GM21619 (cell line): ENCODE data around the gene DOCK3.

Experiments
- ATAC-seq: cut with Tn5 transposase; IDR thresholded peaks from one replicate; pipeline ENCODE4 v1.9.1; 2021; ENCODE audit not compliant: unreplicated experiment

DOCK3 gene

DNA sequence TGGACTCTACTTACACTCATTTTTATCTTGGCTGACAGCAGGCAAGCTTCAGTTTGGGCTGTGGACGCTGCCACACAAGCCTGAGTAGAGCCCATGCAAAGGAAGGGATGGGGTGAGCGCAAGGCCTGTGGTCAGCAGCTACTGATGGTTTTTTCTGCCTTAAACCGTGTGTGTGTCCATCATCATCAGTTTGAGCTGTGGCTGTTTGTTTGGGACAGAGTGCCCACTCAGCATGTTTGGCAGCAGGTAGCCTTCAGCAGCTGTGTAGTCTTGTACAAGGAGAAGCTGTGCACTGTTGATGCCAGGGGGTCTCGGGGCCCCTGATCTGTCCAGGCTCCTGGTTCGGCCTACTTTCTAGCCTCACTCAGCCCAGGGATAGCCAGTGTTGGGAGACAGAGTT lies 719.8 kb downstream of the DOCK3 start:
- no peak for ATAC-seq

DNA sequence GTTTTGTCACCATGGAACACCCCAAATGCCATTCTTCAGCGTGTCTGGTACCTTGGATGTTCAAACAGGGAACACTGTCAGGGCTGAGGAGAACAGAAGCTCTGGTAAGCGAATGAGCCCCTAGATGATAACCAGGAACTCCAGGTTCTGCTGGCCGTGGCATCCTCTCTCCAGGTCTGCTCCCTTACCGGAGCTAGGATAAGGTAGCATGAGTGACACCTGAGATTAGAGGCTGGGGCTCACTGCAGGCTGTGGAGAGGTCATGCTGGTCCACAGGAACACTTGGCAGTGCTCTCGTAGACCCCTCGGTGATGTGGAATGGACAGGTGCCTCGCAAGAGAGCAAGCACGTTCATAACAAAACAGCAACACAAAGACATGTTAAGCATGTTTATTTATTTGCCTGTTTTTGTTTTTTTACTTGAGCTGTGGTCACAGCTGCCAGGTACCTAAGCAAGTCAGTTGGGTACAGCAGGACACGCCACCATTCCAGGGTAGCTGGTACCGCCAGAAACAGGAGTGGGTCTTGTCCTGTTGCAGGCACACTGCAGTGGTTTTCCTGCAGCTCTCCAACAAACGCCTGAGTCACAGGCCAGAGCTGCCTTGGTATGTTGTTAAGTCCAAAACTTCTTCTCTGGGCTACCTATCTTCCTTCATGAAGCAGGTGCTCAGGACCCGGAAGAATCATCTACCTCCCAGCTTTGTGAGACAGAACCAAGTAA lies 720.9 kb downstream of the DOCK3 start:
- ATAC-seq = no peak

DNA sequence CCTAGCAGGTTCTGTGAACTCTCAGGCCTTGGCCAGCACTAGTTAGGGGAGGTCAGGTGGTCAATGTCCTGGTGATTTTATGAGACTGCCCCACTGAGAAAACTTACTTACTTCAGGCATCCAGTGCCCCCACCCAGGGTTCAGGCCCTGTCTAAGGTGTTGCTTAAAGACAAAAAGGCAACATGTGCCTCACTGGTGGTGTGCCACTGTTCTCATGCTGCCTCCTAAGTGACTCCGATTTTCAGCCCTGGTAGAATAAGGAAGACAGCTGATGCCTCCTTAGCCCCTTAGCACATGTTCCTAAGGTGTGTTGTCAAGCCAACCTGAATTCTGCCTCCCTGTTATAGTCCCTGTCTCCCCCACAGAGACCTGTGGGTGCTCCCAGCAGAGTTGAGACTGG lies 721.7 kb downstream of the DOCK3 start:
- no peak for ATAC-seq

DNA sequence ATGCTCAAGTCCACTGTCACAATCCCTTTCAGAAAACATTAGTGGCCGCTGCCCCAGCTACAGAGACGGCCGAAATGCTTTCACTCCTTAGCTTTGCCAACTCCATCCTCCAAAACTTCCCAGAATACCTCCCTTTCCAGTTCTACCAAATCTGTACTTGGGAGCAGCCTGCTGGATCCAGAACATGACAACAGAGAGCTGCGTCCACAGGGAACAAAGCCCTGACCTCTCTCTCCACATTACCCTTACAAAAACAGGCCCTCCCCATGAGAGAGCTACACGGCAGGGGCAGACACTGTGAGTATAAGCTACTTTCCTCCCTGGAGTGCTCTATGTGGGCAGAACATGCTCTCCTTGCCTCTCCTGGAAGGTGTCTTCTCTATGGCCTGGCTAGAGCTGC lies 722.7 kb downstream of the DOCK3 start:
- no peak for ATAC-seq

DNA sequence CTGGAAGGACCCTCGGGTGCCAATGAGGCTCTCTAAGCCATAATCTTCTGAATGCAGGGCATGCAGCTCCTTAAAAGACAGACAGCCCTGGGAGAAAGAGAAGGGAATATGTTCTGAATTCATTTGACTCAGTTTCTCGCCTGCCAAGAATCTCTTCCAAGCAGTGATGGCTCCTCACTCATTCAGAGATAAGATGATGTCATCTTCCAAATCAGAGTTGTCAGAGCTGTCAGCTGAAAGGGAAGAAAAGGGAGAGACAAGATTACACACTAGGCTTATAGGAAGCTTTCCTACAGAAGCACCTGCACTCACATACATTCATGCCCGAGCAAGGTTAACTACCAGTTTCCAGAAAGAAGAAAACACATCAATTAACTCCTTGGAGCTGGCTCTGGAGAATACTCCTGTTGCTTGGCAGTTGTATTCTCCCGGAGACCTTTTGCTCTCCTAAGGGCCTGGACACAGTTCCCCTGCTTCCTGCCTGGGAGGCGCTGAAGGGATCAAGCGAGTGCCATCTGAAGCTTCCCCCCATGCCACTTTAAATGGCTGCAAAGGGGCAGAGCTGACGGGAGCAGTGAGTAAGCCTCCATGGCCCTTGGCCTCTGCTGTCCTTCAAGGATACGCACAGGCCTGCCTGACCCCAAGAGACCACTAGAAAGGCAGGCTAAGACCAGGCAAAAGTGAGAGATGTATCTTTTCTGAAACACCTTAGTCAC lies 724.0 kb downstream of the DOCK3 start:
- no peak for ATAC-seq

DNA sequence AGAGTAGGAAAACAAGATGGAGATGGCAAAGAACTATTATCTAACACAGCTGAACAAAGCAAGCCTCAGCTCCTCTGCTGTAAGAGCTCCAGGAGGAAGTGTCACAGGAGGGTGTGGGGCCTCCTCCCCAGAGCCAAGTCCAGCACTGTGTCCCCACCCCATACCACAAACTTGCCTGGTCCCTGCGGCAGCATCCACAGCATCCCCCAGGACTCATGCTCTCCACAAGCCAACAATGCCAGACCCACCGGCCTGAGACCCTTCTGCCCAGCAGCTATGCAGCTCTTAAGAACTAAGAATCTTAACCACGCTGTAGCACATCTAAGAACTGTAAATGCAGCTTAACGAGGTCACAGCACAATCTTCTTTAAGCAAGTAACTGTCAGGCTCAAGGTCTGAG lies 725.4 kb downstream of the DOCK3 start:
- no peak for ATAC-seq

DNA sequence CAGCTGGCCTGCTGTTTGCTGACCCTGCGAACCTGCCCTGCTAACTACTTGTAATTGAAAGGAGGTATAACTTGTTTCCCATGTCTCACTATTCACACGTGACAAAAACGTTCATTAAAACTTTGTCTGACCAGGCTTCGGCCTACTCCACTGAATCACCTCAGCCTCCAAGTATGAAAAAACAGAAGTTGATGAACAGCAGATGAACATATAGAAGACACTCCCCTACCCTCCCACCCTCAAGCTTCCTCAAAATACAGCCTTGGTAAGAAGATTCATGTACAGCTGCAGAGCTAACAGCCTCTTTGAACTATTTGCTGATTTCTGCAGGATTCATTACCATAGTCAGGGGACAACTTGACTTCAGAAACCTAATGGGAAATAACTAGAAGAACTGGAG lies 727.0 kb downstream of the DOCK3 start:
- no peak for ATAC-seq

DNA sequence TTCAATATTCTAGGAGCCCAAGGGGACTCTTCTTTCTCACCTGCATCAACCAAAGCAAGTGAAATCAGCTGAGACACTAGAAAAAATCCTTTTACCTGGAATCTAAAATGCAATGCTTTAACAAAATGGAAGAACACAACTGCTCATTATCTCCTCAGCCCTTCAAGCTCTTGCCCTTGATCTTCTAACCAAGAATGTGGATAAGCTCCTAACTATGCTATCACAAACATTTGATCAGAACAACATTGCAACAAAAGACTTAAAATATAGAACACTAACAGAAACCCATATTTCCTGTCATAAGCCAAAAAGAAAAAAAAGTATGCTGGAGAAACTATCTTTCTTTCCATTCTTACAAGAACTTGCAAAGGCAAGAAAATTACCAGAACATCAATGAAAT lies 728.9 kb downstream of the DOCK3 start:
- no peak for ATAC-seq

DNA sequence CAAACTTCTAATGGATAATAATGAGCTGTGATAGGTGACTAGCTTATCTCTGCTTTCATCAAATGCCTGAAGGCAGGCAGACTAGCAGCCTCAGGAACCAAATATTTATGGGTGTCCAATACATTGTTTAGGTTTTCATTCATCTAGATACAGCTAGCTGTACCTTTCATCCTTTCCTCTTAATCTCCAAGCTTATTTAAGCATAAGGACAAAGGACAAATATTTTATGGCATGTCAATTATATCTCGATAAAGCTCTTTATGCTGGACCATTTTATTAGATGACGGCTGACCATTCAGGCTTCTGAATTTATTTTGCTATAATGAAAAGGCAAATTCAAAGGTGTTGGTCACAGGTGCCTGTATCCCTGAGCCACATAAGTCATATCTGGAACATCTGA lies 733.3 kb downstream of the DOCK3 start:
- ATAC-seq = no peak

DNA sequence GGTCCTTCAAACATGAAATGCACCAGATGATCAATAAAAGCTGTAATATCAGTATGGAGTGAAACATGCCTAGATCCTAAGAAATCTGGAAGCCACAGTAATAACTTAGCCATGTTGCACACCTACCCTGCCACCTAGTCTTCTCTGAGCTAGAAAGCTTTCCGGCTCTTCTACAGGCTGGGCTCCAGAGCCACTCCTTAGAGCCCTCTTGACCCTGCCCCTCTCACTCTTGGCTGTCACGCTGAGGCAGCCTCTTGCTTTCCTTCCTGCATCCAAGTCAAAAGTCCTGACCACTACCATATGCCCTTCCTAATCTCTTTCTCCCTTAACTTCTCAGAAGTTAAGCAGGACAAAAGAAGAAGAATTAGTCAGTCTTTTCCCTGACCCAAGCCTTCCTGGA lies 734.1 kb downstream of the DOCK3 start:
- no peak for ATAC-seq

DNA sequence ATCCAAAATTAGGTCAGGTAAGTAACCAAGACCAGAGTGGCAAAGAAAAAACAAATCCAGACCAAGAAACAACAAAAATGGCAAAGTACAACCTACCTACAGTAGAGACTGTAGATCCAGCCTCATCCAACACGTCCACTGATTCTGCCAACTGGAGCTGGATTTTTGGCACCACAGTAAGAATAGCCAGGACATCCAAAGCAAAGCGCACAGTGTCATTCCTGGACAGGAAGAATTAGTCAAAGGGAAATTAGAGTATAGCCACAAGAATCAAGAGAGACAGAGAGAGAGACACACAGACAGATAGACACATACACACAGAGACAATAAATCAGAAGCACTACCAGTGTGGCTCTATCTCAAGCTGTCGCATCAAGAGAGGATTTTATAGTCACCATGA lies 747.5 kb downstream of the DOCK3 start:
- no peak for ATAC-seq

DNA sequence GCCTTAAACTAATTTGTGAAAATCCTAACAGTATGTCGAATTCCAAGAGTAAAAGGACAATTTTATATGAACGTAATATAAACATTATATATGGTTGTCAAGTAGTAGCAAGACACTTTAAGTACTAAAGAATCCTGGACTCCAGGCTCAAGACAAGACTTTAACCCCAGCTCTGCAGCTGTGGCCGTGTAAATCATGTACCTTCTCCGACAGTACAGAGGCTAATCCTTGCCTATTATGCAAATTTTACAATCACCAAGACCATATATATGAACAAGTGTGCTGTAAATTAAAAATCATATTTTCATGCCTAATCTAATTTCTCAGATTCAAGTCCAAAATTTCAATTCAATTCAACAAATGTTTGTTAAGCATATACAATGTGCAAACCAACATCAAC lies 752.2 kb downstream of the DOCK3 start:
- ATAC-seq = no peak

DNA sequence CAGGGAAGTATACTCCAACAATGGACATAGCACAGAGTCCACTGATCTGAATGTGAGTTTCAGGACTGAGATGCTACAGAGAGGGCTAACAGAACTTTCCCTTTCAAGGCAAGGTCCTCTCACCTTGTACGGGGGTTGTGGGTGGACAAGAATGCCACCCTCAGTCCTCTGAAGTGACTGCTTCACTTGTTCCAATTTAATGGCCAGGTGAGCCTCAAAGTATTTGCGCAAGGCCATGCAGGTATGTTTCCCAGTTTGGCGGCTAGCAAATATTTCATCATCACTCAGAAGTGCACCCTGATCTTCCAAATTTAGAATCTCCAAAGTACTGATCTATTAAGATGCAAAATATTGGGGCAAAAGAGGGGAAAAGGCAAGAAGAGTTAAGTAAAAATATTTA lies 754.4 kb downstream of the DOCK3 start:
- ATAC-seq = no peak
